ENCODE results near the gene ATRAID. TPM values are rescaled to one million over a fixed set of nuclear protein-coding genes. Genes with fewer than 3 reads are reported as not detected.

ATRAID gene
- total RNA-seq, 1 experiment from 2014 or later = 108 TPM

DNA sequence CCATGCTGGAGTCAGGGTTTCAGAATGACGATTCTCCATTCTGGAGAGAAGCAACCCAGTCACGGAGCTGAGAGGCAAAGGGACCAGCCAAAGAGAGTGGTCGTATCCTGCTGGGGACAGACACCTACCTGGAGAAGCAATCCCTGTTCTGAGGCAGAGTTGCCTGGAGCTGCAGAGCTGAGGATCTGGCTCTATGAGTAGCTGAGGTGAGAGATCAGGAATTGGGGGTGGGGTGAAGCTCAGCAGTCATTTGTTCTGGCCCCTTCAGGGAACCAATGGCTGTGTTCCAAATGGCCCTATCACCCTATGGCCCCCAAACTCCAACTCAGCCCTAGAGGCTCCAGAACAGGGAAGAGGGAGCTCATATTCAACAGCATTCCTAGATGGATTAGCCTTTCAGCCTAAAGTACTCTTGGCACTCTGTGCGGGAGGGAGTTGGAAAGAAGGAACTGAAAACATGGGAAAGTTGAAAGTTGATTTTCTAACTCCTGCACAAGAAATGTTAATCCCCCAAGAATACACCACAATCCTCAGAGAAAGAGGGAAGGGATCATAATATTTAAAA, 3.3 kb upstream of the ATRAID start:
- peaks cover 29 to 32% of the 10 kb centered on the region in 2 experiments for H3K4me1 Mint-ChIP-seq

More for the DNA sequence above, 3.3 kb upstream of the ATRAID start:
- H3K27me3 ChIP-seq (ENCODE audit: insufficient read depth, low read length) = no peaks in the 10 kb centered on the region
- H4K91ac ChIP-seq (ENCODE audit: insufficient read length, low read depth, low read length) = no peak overlapping the region
- no peak overlapping the region for H3K4ac ChIP-seq (ENCODE audit: low read depth, low read length)
- H3K23me2 ChIP-seq (ENCODE audit: insufficient read length, low read depth, low read length, poor library complexity, severe bottlenecking) = peaks cover 10% of the 10 kb centered on the region
- H2AK5ac ChIP-seq (ENCODE audit: insufficient read length, low read length) = no peak overlapping the region
- TF ChIP-seq, protein P1, sequence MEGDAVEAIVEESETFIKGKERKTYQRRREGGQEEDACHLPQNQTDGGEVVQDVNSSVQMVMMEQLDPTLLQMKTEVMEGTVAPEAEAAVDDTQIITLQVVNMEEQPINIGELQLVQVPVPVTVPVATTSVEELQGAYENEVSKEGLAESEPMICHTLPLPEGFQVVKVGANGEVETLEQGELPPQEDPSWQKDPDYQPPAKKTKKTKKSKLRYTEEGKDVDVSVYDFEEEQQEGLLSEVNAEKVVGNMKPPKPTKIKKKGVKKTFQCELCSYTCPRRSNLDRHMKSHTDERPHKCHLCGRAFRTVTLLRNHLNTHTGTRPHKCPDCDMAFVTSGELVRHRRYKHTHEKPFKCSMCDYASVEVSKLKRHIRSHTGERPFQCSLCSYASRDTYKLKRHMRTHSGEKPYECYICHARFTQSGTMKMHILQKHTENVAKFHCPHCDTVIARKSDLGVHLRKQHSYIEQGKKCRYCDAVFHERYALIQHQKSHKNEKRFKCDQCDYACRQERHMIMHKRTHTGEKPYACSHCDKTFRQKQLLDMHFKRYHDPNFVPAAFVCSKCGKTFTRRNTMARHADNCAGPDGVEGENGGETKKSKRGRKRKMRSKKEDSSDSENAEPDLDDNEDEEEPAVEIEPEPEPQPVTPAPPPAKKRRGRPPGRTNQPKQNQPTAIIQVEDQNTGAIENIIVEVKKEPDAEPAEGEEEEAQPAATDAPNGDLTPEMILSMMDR (conservative IDR thresholded peaks at IDR 0.05) = no peak
- no peaks in the 10 kb centered on the region for H3K79me1 ChIP-seq (ENCODE audit: insufficient read depth, low read depth, low read length, poor library complexity, severe bottlenecking)
- no peak overlapping the region for H3K56ac ChIP-seq (ENCODE audit: insufficient read length, low read depth, low read length)
- H3K27ac ChIP-seq (ENCODE audit: insufficient read length, low read depth, low read length) = no peak overlapping the region
- no peak overlapping the region for H3T11ph ChIP-seq (ENCODE audit: low read length)
- no peaks in the 10 kb centered on the region for H3K4me1 ChIP-seq (ENCODE audit: insufficient read depth, low read length)
- no peak overlapping the region for H2BK20ac ChIP-seq (ENCODE audit: low read depth, low read length, poor library complexity, severe bottlenecking)
- no peak overlapping the region for H4K8ac ChIP-seq (replicated peaks; ENCODE audit: insufficient read length, low read depth, low read length)
- Mint-ChIP-seq H3K27ac (peak overlapping the region in 2 of 3 experiments; percentile 83 to 84; a peak in 2 of 7 replicates), H3K27me3 (ENCODE audit: low read depth) (no peaks in the 10 kb centered on the region), H3K4me3 (no peak overlapping the region), H3K36me3 (ENCODE audit: insufficient read depth in 1 of 3, low read depth in 3 of 3) (peaks cover 42 to 69% (median 69%) of the 10 kb centered on the region in 3 experiments), H3K9me3 (no peaks in the 10 kb centered on the region)
- H2BK15ac ChIP-seq (ENCODE audit: low read depth, low read length) = no peak overlapping the region
- H2BK120ac ChIP-seq (ENCODE audit: low read depth, low read length, poor library complexity, severe bottlenecking) = no peak overlapping the region
- H3K14ac ChIP-seq (ENCODE audit: insufficient read depth, low read length) = no peak overlapping the region
- no peaks in the 10 kb centered on the region for H4K20me1 ChIP-seq (ENCODE audit: control insufficient read depth, insufficient read depth, insufficient read length)
- no peak overlapping the region for H3K9ac ChIP-seq (ENCODE audit: extremely low read depth, insufficient read length, low read length)
- no peak overlapping the region for H3K4me2 ChIP-seq (ENCODE audit: insufficient read depth, insufficient read length, low read length)
- no peak overlapping the region for H2AFZ ChIP-seq (ENCODE audit: low read length)
- H4K5ac ChIP-seq (ENCODE audit: insufficient read length, low read depth, low read length) = no peak overlapping the region
- DNase-seq = no peak
- no peaks in the 10 kb centered on the region for H3K9me3 ChIP-seq (ENCODE audit: control insufficient read depth, low read depth, low read length)
- no peak overlapping the region for H2BK12ac ChIP-seq (ENCODE audit: insufficient read length, low read depth, low read length)
- H3K79me2 ChIP-seq (ENCODE audit: insufficient read depth, low read length) = no peaks in the 10 kb centered on the region
- H3K23ac ChIP-seq (ENCODE audit: insufficient read length, low read depth, low read length) = no peak overlapping the region
- no peak overlapping the region for H2BK5ac ChIP-seq (ENCODE audit: insufficient read length, low read length)
- WGBS (ENCODE audit: extremely low coverage, insufficient read length, low lambda C conversion rate) = no CpG with 5 or more reads among the region's 4 CpGs
- H3K18ac ChIP-seq (ENCODE audit: insufficient read length, low read depth, low read length) = no peak overlapping the region
